GM21619 (cell line): ENCODE results near the gene ABHD10.
"Not testable (repeated sequence)": the region's sequence is repeated elsewhere in the genome, so short reads cannot be mapped to it uniquely, and the experiment has no call there.

Experiments used
- ATAC-seq: cut with Tn5 transposase; IDR thresholded peaks from one replicate; pipeline ENCODE4 v1.9.1; 2021; ENCODE audit not compliant: unreplicated experiment

Gene ABHD10

DNA sequence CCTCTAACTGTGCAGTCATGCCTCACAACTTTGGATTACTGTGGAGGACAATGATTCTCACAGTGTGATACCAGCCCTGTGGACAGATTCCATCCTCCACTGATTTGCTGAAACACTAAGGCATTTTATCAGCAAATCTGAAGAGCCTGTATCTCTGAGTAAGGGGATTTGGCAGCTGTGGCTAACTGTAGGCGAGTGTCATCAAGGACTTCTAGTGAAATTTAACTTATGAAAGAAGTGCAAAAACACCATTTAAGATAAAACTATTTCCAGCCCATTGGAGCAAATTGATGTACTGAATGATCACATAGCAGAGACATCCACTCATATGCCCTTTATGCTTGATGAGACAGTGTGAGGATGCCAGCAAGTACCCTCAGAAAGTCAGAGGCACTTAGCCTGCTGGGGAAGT is 41.9 kb downstream of the ABHD10 start:
- no peak for ATAC-seq

- ATAC-seq: no peak
Observed at GRCh38 chr3:112027142-112027541, 48.3 kb downstream of the ABHD10 start.

DNA sequence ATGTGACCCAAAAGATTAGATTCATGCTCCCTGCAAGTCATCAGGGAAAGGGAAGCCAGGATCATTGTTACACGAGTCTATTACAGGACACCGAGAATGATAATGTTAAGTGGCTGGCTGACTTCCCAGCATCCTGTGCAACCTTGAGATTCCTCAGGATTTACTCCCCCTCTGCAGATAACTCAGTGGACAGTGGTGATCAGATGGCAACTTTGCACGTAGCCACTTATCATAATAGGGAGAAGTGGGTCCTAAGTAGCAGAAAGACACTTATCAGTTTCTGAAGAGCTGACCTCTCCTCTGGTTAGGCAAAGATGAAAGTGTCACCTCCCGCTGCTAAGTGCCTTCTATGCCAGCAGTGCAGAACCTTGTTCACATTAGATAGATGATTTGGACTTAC is 49.0 kb downstream of the ABHD10 start:
- ATAC-seq: no peak

GRCh38 chr3:112030901-112031300 is 52.1 kb downstream of the ABHD10 start:
- ATAC-seq: no peak

- no peak for ATAC-seq
Observed at GRCh38 chr3:112032098-112032731, 53.4 kb downstream of the ABHD10 start.

DNA sequence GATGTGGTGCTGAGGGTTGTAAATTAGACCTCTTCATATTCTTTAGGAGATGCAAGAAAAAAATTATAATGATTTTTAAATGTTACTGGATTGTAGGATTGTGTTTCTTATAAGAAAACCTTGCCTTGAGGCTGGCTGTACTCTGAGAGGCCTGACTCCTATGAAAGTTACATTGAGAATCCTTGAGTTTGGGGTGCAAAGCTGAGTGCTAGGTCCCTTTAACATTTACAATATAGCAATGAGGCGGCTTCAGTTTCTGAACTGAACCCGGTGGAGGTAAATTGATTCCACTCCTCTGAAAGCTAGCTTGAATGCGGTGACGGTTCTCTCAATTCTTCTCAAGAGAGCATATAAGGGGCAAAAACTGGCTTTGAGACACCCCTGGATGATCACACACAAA is 55.6 kb downstream of the ABHD10 start, which contains the start of gene TMPRSS7:
TSS of gene TMPRSS7 (plus strand) at position 301 of the 400 bp plus-strand sequence. CDS start 110 bp downstream, outside the sequence.
- no peak for ATAC-seq

DNA sequence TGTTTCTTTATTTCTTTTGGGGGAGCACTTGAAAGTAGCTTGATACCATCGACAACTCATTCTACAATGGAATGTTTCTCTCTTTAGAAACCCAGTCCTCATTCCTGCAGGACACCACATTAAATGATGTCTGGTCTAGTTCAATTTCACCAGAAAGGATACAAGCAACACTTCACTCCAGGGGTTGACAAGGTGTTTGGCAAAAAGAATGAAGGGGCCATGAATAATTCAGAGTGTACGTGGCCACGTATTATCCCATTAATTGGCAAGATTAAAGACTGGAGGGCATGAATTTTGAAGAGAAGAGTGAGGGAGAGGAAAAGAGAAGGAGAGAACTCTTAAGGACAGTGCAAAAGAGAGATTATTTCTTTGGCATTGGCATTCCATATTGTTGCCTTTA is 56.4 kb downstream of the ABHD10 start:
- ATAC-seq: no peak

- ATAC-seq: not testable (repeated sequence)
Observed at GRCh38 chr3:112037194-112037593, 58.4 kb downstream of the ABHD10 start.

DNA sequence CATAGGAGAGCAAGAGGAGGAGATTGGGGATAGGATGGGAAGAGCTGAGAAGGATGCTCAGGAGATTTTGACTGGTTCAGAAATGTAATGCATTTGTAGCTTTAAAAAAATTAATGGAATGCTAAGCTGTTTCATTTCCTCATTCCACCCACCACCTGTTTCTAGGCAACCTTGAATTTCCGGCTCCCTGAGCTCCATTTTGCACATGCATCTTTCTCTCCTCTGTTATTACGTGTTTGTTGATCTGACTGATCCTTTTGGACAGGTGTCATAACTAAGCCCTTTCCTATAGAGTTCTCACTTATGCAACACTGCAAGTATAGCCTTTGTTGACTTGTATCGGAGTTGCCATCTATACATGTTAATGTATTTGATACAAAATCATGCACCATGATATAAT is 60.0 kb downstream of the ABHD10 start:
- no peak for ATAC-seq

GRCh38 chr3:112041321-112041720 is 62.5 kb downstream of the ABHD10 start:
- no peak for ATAC-seq

GRCh38 chr3:112042842-112043280 is 64.0 kb downstream of the ABHD10 start:
- no peak for ATAC-seq
